Fibroblast of lung (primary cell): ENCODE measurements around the gene DNMBP. TPM values are rescaled to one million over a fixed set of nuclear protein-coding genes. Genes with fewer than 3 reads are reported as not detected.

ENCODE experiments used
- DNase-seq, 2 donors: peaks; one replicate each; pipeline versions ENCODE4 v3.0.0 to v3.0.0-alpha.2; 2010; ENCODE audit warnings: low read depth in 2 of 2
- H2AFZ ChIP-seq: 2 replicates; pipeline ENCODE4 v1.5.1; 2012; ENCODE audit warnings: low read length, control low read depth, inconsistent platforms
- H3K27ac ChIP-seq: 2 replicates; pipeline ENCODE4 v1.5.1; 2011; ENCODE audit warnings: low read length, control low read depth; ENCODE audit not compliant: insufficient read depth
- H3K27me3 ChIP-seq: 2 replicates; pipeline ENCODE4 v1.5.1; 2011; ENCODE audit warnings: mild to moderate bottlenecking, low read length; ENCODE audit not compliant: control insufficient read depth, insufficient read depth
- H3K36me3 ChIP-seq: 2 replicates; pipeline ENCODE4 v1.5.1; 2011; ENCODE audit warnings: low read length; ENCODE audit not compliant: control insufficient read depth, insufficient read depth
- H3K4me1 ChIP-seq: 2 replicates; pipeline ENCODE4 v1.5.1; 2011; ENCODE audit warnings: low read length; ENCODE audit not compliant: control insufficient read depth, insufficient read depth; ENCODE audit errors: extremely low read depth
- H3K4me2 ChIP-seq: 2 replicates; pipeline ENCODE4 v1.5.1; 2011; ENCODE audit warnings: low read length, control low read depth; ENCODE audit not compliant: insufficient read depth; ENCODE audit errors: extremely low read depth
- H3K4me3 ChIP-seq, 4 experiments: fragments of 200-600 bp in 1 of 4; sonication (generic) in 1 of 4; replicated peaks in 1 of 4; 2 replicates each; pipeline ENCODE4 v1.5.1; 2011 to 2016; ENCODE audit warnings: low read length in 4 of 4, low read depth in 3 of 4, mild to moderate bottlenecking in 3 of 4, control low read depth in 2 of 4, inconsistent platforms in 1 of 4, mixed read lengths in 1 of 4; ENCODE audit not compliant: insufficient read depth in 1 of 4; ENCODE audit errors: control extremely low read depth in 1 of 4
- H3K79me2 ChIP-seq: 2 replicates; pipeline ENCODE4 v1.5.1; 2012; ENCODE audit warnings: mild to moderate bottlenecking, low read length, inconsistent platforms; ENCODE audit not compliant: control insufficient read depth, insufficient read depth
- H3K9ac ChIP-seq: 2 replicates; pipeline ENCODE4 v1.5.1; 2011; ENCODE audit warnings: mild to moderate bottlenecking, low read length, control low read depth; ENCODE audit not compliant: insufficient read depth
- H3K9me3 ChIP-seq: 2 replicates; pipeline ENCODE4 v1.5.1; 2012; ENCODE audit warnings: low read depth, low read length; ENCODE audit not compliant: control insufficient read depth, insufficient read depth
- H4K20me1 ChIP-seq: 2 replicates; pipeline ENCODE4 v1.5.1; 2011; ENCODE audit warnings: low read length; ENCODE audit not compliant: control insufficient read depth, insufficient read depth; ENCODE audit errors: extremely low read depth
- EZH2 ChIP-seq: IDR thresholded peaks from 2 replicates; pipeline ENCODE4 v1.5.1; 2012; ENCODE audit warnings: low read length, control low read depth, mild to moderate bottlenecking; ENCODE audit errors: missing control alignments
- polyA plus RNA-seq, 2 donors: library from polyadenylated mRNA; depleted of rRNA in 1 of 2; stranded (reverse) in 1 of 2; unstranded in 1 of 2; fragments of >200 nt; gene quantifications; 2 replicates each; pipeline ENCODE4 v1.2.1, GENCODE V29; 2011 to 2012; ENCODE audit warnings: missing spikeins in 1 of 2
- total RNA-seq: library from RNA; depleted of rRNA; stranded (reverse); fragments of >200 nt; gene quantifications from 2 replicates; pipeline ENCODE4 v1.2.1, GENCODE V29; 2014
- TF ChIP-seq, protein P1 (sequence below), 2 donors: IDR thresholded peaks in 1 of 2; conservative IDR thresholded peaks in 1 of 2; 1 replicate in 1 of 2; 2 replicates in 1 of 2; pipeline ENCODE4 v1.5.1; 2011 to 2012; ENCODE audit warnings: low read length in 2 of 2, control low read depth in 1 of 2, inconsistent platforms in 1 of 2, low read depth in 1 of 2, mild to moderate bottlenecking in 1 of 2

DNMBP gene
- total and polyA plus RNA-seq, 2 donors (not counting 1 experiment from before 2014, with no cell fraction given): 12.9 to 21.2 TPM

DNA sequence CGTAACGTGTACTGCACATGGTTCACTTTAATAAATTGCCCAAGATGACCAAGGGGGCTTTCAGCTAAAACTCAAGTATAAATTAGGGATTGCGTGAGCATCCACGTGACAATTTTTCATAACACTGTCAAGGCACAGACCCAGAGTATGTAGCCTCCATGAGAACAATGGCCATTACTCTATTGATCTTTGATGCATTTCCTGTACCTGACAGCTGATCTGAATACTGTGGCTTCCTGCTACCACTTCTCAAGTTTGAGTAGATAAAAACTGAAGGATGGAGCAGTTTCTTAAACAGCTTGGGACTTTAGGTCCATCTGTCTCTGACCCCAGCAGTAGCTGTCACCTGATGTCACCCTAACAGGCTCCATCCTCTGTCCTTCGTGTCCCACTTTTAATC lies 128.4 kb downstream of the DNMBP start:
- Histone ChIP-seq H3K4me1 (no peaks in the 10 kb centered on the region), H3K79me2 (no peaks in the 10 kb centered on the region), H2AFZ (no peak overlapping the region), H3K4me3 (no peak overlapping the region), H3K27me3 (no peaks in the 10 kb centered on the region), H3K9ac (no peak overlapping the region), H4K20me1 (no peaks in the 10 kb centered on the region), H3K36me3 (peaks cover 26% of the 10 kb centered on the region), H3K27ac (no peak overlapping the region), H3K9me3 (no peaks in the 10 kb centered on the region), H3K4me2 (no peak overlapping the region)
- TF ChIP-seq, protein P1, sequence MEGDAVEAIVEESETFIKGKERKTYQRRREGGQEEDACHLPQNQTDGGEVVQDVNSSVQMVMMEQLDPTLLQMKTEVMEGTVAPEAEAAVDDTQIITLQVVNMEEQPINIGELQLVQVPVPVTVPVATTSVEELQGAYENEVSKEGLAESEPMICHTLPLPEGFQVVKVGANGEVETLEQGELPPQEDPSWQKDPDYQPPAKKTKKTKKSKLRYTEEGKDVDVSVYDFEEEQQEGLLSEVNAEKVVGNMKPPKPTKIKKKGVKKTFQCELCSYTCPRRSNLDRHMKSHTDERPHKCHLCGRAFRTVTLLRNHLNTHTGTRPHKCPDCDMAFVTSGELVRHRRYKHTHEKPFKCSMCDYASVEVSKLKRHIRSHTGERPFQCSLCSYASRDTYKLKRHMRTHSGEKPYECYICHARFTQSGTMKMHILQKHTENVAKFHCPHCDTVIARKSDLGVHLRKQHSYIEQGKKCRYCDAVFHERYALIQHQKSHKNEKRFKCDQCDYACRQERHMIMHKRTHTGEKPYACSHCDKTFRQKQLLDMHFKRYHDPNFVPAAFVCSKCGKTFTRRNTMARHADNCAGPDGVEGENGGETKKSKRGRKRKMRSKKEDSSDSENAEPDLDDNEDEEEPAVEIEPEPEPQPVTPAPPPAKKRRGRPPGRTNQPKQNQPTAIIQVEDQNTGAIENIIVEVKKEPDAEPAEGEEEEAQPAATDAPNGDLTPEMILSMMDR (conservative IDR thresholded peaks at IDR 0.05 in 1 of 2, IDR thresholded peaks at IDR 0.05 in 1 of 2; ENCODE audit: low read depth in 1 of 2, low read length in 2 of 2): no peak
- no peak for TF ChIP-seq EZH2
- DNase-seq: no peak

DNA sequence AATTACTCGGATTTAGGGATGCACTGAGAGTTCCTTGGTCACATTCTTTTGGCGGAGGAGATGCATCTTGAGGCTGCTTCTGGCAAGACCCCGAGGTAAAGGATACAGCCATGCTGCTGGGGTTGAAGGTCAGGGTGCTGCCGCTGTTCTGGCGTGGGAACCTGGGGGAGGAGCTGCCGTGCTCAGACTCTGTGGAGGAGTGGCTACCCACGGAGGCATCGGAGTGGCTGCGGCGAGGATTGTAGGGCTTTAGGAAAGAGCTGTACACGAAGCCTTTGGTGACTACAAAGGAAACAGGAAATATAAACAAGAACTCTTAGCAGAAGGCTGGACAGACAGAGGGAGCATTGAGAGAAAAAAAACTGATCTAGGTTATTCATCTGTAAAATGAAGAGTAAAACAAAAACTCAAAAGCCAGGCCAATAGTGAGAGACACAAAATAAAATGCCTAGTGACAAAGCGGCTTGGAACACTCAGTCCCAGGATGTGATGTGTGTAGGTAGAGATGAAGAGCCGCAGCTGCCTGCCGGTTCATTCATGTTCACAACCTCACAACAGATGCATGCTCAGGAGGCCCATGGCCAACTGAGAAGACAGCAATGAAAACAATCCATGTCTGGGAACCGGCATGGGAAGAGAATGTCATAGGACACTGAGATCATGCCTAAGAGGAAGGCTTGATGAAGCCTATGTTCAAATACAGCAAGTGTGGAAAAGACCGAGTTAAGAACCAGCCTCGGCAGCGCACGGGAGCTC lies 129.5 kb downstream of the DNMBP start:
- H3K27ac ChIP-seq: peak overlapping the region; percentile 22
- H3K36me3 ChIP-seq: peaks cover 21% of the 10 kb centered on the region
- H3K4me3 ChIP-seq: no peak overlapping the region
- H3K27me3 ChIP-seq: no peaks in the 10 kb centered on the region
- H3K9me3 ChIP-seq: no peaks in the 10 kb centered on the region
- no peak overlapping the region for H2AFZ ChIP-seq
- no peak for DNase-seq
- TF ChIP-seq, protein P1 (conservative IDR thresholded peaks at IDR 0.05 in 1 of 2, IDR thresholded peaks at IDR 0.05 in 1 of 2; ENCODE audit: low read depth in 1 of 2, low read length in 2 of 2): no peak
- TF ChIP-seq EZH2: no peak
- H3K4me1 ChIP-seq: no peaks in the 10 kb centered on the region
- H4K20me1 ChIP-seq: no peaks in the 10 kb centered on the region
- no peaks in the 10 kb centered on the region for H3K79me2 ChIP-seq
- H3K4me2 ChIP-seq: no peak overlapping the region
- H3K9ac ChIP-seq: no peak overlapping the region

DNA sequence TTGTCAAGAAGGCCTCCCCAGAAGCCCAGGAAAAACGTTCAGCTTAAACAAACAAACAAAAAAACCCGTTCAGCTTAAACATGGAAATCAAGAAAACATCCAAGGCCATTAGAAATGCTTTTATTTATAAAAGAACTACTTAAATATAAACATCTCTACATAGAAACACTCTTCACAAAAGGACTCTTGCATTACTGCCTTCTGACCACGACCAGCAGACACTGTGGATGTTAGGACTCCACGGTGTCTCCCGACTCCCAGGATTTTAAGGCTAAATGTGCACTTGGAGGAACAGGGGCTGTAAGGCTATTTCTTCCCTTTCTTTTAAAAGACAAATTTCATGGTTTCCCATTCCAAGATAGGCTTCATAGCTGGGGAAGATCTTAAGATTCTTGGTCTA lies 134.3 kb downstream of the DNMBP start:
- no peaks in the 10 kb centered on the region for H3K9me3 ChIP-seq
- no peaks in the 10 kb centered on the region for H3K79me2 ChIP-seq
- H3K4me2 ChIP-seq: no peak overlapping the region
- TF ChIP-seq, protein P1 (conservative IDR thresholded peaks at IDR 0.05 in 1 of 2, IDR thresholded peaks at IDR 0.05 in 1 of 2; ENCODE audit: low read depth in 1 of 2, low read length in 2 of 2): no peak
- no peak for TF ChIP-seq EZH2
- no peak overlapping the region for H3K4me3 ChIP-seq
- H3K27ac ChIP-seq: no peak overlapping the region
- no peaks in the 10 kb centered on the region for H4K20me1 ChIP-seq
- no peak overlapping the region for H2AFZ ChIP-seq
- peak in 1 of 2 donors; percentile 25 for DNase-seq
- H3K9ac ChIP-seq: no peak overlapping the region
- H3K27me3 ChIP-seq: no peaks in the 10 kb centered on the region
- H3K36me3 ChIP-seq: peaks cover 20% of the 10 kb centered on the region
- no peaks in the 10 kb centered on the region for H3K4me1 ChIP-seq
